K562 (cell line): ENCODE results near the gene KLC1. TPM values are rescaled to one million over a fixed set of nuclear protein-coding genes. Genes with fewer than 3 reads are reported as not detected.

ENCODE experiments used
- ATAC-seq: fragments of 200-7000 bp; cut with Tn5 transposase; 3 replicates; pipeline ENCODE4 v1.9.1; 2020; ENCODE audit warnings: moderate library complexity
- BruUV-seq: library from RNA; stranded (reverse); fragments of 400-500 nt; replicated peaks from 2 replicates; lab custom pipeline; 2021; lab: Mats Ljungman, UMichigan
- CTCF ChIA-PET: fragments of 300-600 bp; formaldehyde crosslinking; extraction: SDS; loops from one replicate; lab custom pipeline; 2021; ENCODE audit warnings: low intra/inter-chr PET ratio; lab: Yijun Ruan, JAX
- POLR2A ChIA-PET: fragments of 300-600, 350-650 bp; sonication (Branson Sonifier 250); formaldehyde crosslinking; extraction: SDS; loops from one replicate; lab custom pipeline; 2021; ENCODE audit warnings: antibody characterized with exemption, inconsistent platforms; lab: Yijun Ruan, JAX
- DNase-seq, 4 experiments: peaks; one replicate each; pipeline versions ENCODE4 v3.0.0 to v3.0.0-alpha.2; 2011 to 2018; ENCODE audit warnings: low spot score in 3 of 4, mixed read lengths in 3 of 4; ENCODE audit errors: extremely low read depth in 1 of 4
- FAIRE-seq: peaks from 2 replicates; lab custom pipeline; 2011; peaks lifted over from hg19 to GRCh38; lab: Jason Lieb, UNC
- H2AFZ ChIP-seq: 2 replicates; pipeline ENCODE4 v1.6.0; 2011; ENCODE audit warnings: low read depth, low read length, control low read depth, inconsistent platforms
- H3K27ac ChIP-seq: fragments of 200-600 bp; 3 replicates; pipeline ENCODE4 v1.8.0; 2011; ENCODE audit warnings: low read depth, mild to moderate bottlenecking, control low read depth, inconsistent platforms, low read length, moderate library complexity, mixed read lengths; ENCODE audit errors: extremely low read depth
- H3K27me3 ChIP-seq, 2 experiments: fragments of 300-600 bp in 1 of 2; 2 replicates in 1 of 2; 3 replicates in 1 of 2; pipeline versions ENCODE4 v1.6.0 to v1.8.0; 2011; ENCODE audit warnings: inconsistent platforms in 2 of 2, low read length in 2 of 2, mild to moderate bottlenecking in 1 of 2, mixed read lengths in 1 of 2, moderate library complexity in 1 of 2; ENCODE audit not compliant: control insufficient read depth in 2 of 2, insufficient read depth in 2 of 2
- H3K36me3 ChIP-seq: fragments of 300-600 bp; 3 replicates; pipeline ENCODE4 v1.8.0; 2011; ENCODE audit warnings: mild to moderate bottlenecking, low read length, inconsistent platforms; ENCODE audit not compliant: control insufficient read depth, insufficient read depth
- H3K4me1 ChIP-seq, 2 experiments: fragments of 200-600 bp in 1 of 2; replicated peaks in 1 of 2; 2 replicates in 1 of 2; 3 replicates in 1 of 2; pipeline versions ENCODE4 v1.5.1 to v1.8.0; 2011; ENCODE audit warnings: inconsistent platforms in 2 of 2, low read length in 2 of 2, mild to moderate bottlenecking in 1 of 2, mixed read lengths in 1 of 2, moderate library complexity in 1 of 2; ENCODE audit not compliant: control insufficient read depth in 2 of 2, insufficient read depth in 2 of 2
- H3K4me2 ChIP-seq: 2 replicates; pipeline ENCODE4 v1.6.1; 2011; ENCODE audit warnings: low read length, control low read depth, inconsistent platforms, mixed read lengths; ENCODE audit not compliant: insufficient read depth
- H3K4me3 ChIP-seq: fragments of 200-600 bp; sonication (generic), shearing (Covaris generic); 2 replicates; pipeline ENCODE4 v1.5.1; 2016; ENCODE audit warnings: control low read depth, inconsistent platforms
- H3K79me2 ChIP-seq: fragments of 200-600 bp; 3 replicates; pipeline ENCODE4 v1.8.0; 2011; ENCODE audit warnings: low read length, inconsistent platforms; ENCODE audit not compliant: control insufficient read depth, insufficient read depth
- H3K9ac ChIP-seq, 2 experiments: 2 replicates each; pipeline versions ENCODE4 v1.6.0 to v1.6.1; 2011; ENCODE audit warnings: low read depth in 2 of 2, low read length in 2 of 2, control low read depth in 1 of 2, inconsistent platforms in 1 of 2, mild to moderate bottlenecking in 1 of 2, mixed read lengths in 1 of 2; ENCODE audit not compliant: insufficient read depth in 1 of 2
- H3K9me1 ChIP-seq: one replicate; pipeline ENCODE4 v1.6.0; 2011; ENCODE audit warnings: inconsistent platforms, mild to moderate bottlenecking, low read length, moderate library complexity; ENCODE audit not compliant: control insufficient read depth, insufficient read depth
- H3K9me3 ChIP-seq: replicated peaks from 2 replicates; pipeline ENCODE4 v1.5.1; 2011; ENCODE audit warnings: low read depth, low read length, inconsistent platforms; ENCODE audit not compliant: control insufficient read depth, insufficient read depth
- H4K20me1 ChIP-seq: replicated peaks from 2 replicates; pipeline ENCODE4 v1.6.1; 2011; ENCODE audit warnings: low read length, inconsistent platforms, mixed read lengths; ENCODE audit not compliant: control insufficient read depth, insufficient read depth
- BCOR ChIP-seq: fragments of 450-650 bp; IDR thresholded peaks from 2 replicates; pipeline ENCODE4 v1.6.1; 2016
- GATA2 ChIP-seq: sonication (generic); formaldehyde crosslinking; IDR thresholded peaks from 2 replicates; pipeline ENCODE4 v1.4.0; 2020; ENCODE audit warnings: mild to moderate bottlenecking, missing genetic modification reagents
- GTF2A2 ChIP-seq: IDR thresholded peaks from 2 replicates; pipeline ENCODE4 v1.6.1; 2016; ENCODE audit warnings: mild to moderate bottlenecking, missing genetic modification characterization, missing compliant biosample characterization
- HDGF ChIP-seq: fragments of 450-650 bp; IDR thresholded peaks from 2 replicates; pipeline ENCODE4 v1.6.1; 2016
- HMG20A ChIP-seq: fragments of 450-650 bp; formaldehyde crosslinking; conservative IDR thresholded peaks from 2 replicates; pipeline ENCODE4 v1.4.0; 2020; ENCODE audit warnings: mild to moderate bottlenecking, mixed read lengths
- KDM2B ChIP-seq: fragments of 250-450 bp; sonication (Bioruptor Pico); IDR thresholded peaks from 2 replicates; pipeline ENCODE4 v1.8.0; 2021; ENCODE audit warnings: mild to moderate bottlenecking, moderate library complexity
- PHF21A ChIP-seq: fragments of 450-650 bp; IDR thresholded peaks from 2 replicates; pipeline ENCODE4 v1.6.1; 2017; ENCODE audit warnings: low read depth, borderline replicate concordance
- PML ChIP-seq: IDR thresholded peaks from 2 replicates; pipeline ENCODE4 v1.6.1; 2012; ENCODE audit warnings: low read length, inconsistent platforms
- POLR2AphosphoS5 ChIP-seq: IDR thresholded peaks from 2 replicates; pipeline ENCODE4 v1.6.1; 2011; ENCODE audit warnings: mild to moderate bottlenecking, low read depth, low read length, moderate library complexity; ENCODE audit not compliant: control insufficient read depth, insufficient read depth
- SMAD2 ChIP-seq: fragments of 150-350 bp; IDR thresholded peaks from 2 replicates; pipeline ENCODE4 v1.6.1; 2014; ENCODE audit warnings: low read depth, mild to moderate bottlenecking, low read length
- STAT5A ChIP-seq: IDR thresholded peaks from 2 replicates; pipeline ENCODE4 v1.6.1; 2012; ENCODE audit warnings: low read length, inconsistent platforms, borderline replicate concordance
- TARDBP ChIP-seq: fragments of 450-650 bp; IDR thresholded peaks from 2 replicates; pipeline ENCODE4 v1.6.1; 2016
- THRAP3 ChIP-seq: fragments of 450-650 bp; IDR thresholded peaks from 2 replicates; pipeline ENCODE4 v1.6.1; 2016; ENCODE audit warnings: mild to moderate bottlenecking, inconsistent platforms, borderline replicate concordance
- ZBED1 ChIP-seq: IDR thresholded peaks from 2 replicates; pipeline ENCODE4 v1.6.1; 2014
- WGBS: fragments of 100-300 bp; shearing (Covaris generic); methylation state at CpG from one replicate; pipeline ENCODE4 v1.1.6; 2016; ENCODE audit warnings: low coverage, mixed read lengths; ENCODE audit not compliant: insufficient coverage; ENCODE audit errors: missing lambda C conversion rate; 5-methylcytosine and 5-hydroxymethylcytosine counted together
- in situ Hi-C: fragments of 300-500 bp; cut with MboI; formaldehyde crosslinking; loops from 4 replicates; pipeline ENCODE4 v1.15.0; 2018; ENCODE audit warnings: inconsistent platforms, mixed read lengths
- intact Hi-C: fragments of 100-400 bp; cut with micrococcal nuclease; formaldehyde crosslinking; loops from 2 replicates; pipeline ENCODE4 v1.14.2; 2022
- polyA plus RNA-seq, 8 experiments: library from polyadenylated mRNA; depleted of rRNA in 4 of 8; stranded (reverse) in 5 of 8; unstranded in 3 of 8; fragments of >200 nt; fragmentation: Nextera tagmentation in 2 of 8; fragmentation: Illumina TruSeq in 1 of 8; extraction: Ambion mirVana in 2 of 8; extraction: Trizol in 1 of 8; gene quantifications; 2 replicates each; pipeline versions ENCODE4 v1.2.1 to v1.2.3, GENCODE V29; 2011 to 2014; ENCODE audit warnings: inconsistent platforms in 1 of 8, missing spikeins in 1 of 8
- total RNA-seq, 7 experiments: library from RNA; depleted of rRNA in 6 of 7; stranded (reverse); fragments of >200 nt in 6 of 7; fragmentation: Illumina TruSeq in 2 of 7; extraction: Trizol in 2 of 7; gene quantifications; 2 replicates each; pipeline versions ENCODE4 v1.2.1 to v1.2.3, GENCODE V29; 2011 to 2021; ENCODE audit warnings: low replicate concordance in 1 of 7
- TF ChIP-seq, protein P1 (sequence below): fragments of 250-450 bp; sonication (Bioruptor Pico); IDR thresholded peaks from 2 replicates; pipeline ENCODE4 v1.9.0; 2021; ENCODE audit warnings: mild to moderate bottlenecking
- TF ChIP-seq, protein P2 (sequence below): sonication (generic); formaldehyde crosslinking; IDR thresholded peaks from 2 replicates; pipeline ENCODE4 v1.8.0; 2022; ENCODE audit warnings: mild to moderate bottlenecking, low read depth, missing genetic modification reagents
- TF ChIP-seq, protein P3 (sequence below): fragments of 250-450 bp; sonication (Bioruptor Pico); IDR thresholded peaks from 2 replicates; pipeline ENCODE4 v1.5.0; 2021
- TF ChIP-seq, protein P4 (sequence below): sonication (generic); IDR thresholded peaks from 2 replicates; pipeline ENCODE4 v1.6.1; 2016

Gene KLC1
- total and polyA plus RNA-seq, 9 of the 15 experiments (the other 6 are each of a cell fraction or from before 2014, with no cell fraction given): 4.9 to 134 (median 54.8) TPM

DNA sequence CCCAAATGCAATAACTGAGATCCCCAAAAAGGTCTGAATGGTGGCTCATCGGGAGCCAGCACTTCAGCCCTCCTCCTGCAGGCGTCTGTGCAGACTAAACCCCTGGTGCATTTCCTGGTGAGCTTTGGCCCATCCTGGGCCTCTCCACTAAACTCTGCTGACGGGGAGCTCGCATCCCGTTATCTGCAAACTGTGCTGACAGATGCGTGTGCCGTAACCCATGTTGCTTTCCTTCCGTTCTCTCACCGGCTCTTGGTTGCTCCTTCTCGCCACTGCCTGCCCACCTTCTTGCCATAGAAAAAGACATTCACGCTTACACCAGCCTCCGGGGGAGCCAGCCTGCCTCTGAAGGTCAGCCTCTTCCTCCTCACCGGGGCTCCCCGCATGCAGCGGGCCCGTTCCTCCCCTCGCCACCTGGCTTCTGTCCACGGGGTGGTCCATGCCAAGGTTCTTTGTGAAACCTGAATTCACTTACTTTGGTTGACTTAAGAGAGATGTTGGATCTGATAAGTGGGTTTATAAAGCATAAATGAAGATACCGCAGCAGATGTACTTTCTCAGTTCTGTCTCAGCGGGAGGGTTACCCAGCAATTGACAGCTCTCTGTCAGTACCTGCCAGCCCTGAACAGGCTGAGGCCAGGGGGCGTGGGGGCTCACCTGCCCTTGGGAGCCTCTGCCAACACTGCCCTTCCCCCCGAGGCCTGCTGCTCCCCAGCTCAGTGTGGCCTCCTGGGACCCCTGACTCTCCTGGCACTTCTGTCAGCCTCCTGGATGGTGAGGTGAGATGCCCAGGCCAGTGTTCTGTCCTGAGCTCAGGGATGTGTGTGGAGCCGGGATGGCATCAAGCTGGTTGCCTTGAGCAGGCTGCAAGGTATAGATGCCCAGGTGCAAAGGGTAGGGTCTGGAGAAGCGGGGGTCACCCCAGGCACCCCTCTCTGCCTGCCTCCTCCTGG is 100.8 kb downstream of the KLC1 start (continued):
- TF ChIP-seq GATA2: peak; percentile 32; the same call in 1 of the 2 replicates
- TF ChIP-seq, protein P1, sequence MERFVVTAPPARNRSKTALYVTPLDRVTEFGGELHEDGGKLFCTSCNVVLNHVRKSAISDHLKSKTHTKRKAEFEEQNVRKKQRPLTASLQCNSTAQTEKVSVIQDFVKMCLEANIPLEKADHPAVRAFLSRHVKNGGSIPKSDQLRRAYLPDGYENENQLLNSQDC (CRISPR knock-in tag): no peak

GRCh38 chr14:103730490-103731035 is 101.6 kb downstream of the KLC1 start:
- peak; percentile 87 for ATAC-seq
- TF ChIP-seq HDGF: no peak
- TF ChIP-seq, protein P2, sequence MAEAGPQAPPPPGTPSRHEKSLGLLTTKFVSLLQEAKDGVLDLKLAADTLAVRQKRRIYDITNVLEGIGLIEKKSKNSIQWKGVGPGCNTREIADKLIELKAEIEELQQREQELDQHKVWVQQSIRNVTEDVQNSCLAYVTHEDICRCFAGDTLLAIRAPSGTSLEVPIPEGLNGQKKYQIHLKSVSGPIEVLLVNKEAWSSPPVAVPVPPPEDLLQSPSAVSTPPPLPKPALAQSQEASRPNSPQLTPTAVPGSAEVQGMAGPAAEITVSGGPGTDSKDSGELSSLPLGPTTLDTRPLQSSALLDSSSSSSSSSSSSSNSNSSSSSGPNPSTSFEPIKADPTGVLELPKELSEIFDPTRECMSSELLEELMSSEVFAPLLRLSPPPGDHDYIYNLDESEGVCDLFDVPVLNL (CRISPR knock-in tag): no peak
- TF ChIP-seq, protein P3, sequence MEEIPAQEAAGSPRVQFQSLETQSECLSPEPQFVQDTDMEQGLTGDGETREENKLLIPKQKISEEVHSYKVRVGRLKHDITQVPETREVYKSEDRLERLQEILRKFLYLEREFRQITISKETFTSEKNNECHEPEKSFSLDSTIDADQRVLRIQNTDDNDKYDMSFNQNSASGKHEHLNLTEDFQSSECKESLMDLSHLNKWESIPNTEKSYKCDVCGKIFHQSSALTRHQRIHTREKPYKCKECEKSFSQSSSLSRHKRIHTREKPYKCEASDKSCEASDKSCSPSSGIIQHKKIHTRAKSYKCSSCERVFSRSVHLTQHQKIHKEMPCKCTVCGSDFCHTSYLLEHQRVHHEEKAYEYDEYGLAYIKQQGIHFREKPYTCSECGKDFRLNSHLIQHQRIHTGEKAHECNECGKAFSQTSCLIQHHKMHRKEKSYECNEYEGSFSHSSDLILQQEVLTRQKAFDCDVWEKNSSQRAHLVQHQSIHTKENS (CRISPR knock-in tag): no peak
- TF ChIP-seq STAT5A: 0 out of 2 replicates have a peak, but pooled peaks have one; percentile 28
- TF ChIP-seq SMAD2: no peak
- no peak for TF ChIP-seq GTF2A2
- no peak for TF ChIP-seq KDM2B (CRISPR knock-in tag)
- TF ChIP-seq, protein P4, sequence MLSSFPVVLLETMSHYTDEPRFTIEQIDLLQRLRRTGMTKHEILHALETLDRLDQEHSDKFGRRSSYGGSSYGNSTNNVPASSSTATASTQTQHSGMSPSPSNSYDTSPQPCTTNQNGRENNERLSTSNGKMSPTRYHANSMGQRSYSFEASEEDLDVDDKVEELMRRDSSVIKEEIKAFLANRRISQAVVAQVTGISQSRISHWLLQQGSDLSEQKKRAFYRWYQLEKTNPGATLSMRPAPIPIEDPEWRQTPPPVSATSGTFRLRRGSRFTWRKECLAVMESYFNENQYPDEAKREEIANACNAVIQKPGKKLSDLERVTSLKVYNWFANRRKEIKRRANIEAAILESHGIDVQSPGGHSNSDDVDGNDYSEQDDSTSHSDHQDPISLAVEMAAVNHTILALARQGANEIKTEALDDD: no peak
- peak; percentile 71; the same call in 1 of the 2 replicates for TF ChIP-seq POLR2AphosphoS5
- TF ChIP-seq THRAP3: no peak
- no peak for TF ChIP-seq PHF21A
- no peak for TF ChIP-seq PML
- no peak for TF ChIP-seq TARDBP
- TF ChIP-seq HMG20A (CRISPR knock-in tag): no peak
- TF ChIP-seq BCOR: peak; percentile 35; the same call in 1 of the 2 replicates
- no peak for TF ChIP-seq ZBED1

More at GRCh38 chr14:103730490-103731035, 101.6 kb downstream of the KLC1 start:
- ChIA-PET CTCF (no interaction called here), POLR2A (interaction anchor here (0.6 kb wide), 1 partner anchor 8 kb away, joined by 3 read pairs; no protein-coding TSS in a partner anchor)
- intact Hi-C loops: no loop called here
- 20% methylated on average over 15 of the region's 15 CpGs for WGBS
- Histone ChIP-seq H3K4me3 (no peak overlapping the region), H3K4me1 (peaks cover 10 to 43% of the 10 kb centered on the region in 2 experiments; a peak in 4 of 5 replicates), H4K20me1 (no peaks in the 10 kb centered on the region), H2AFZ (no peak overlapping the region), H3K4me2 (peak overlapping the region; percentile 37), H3K9me3 (no peaks in the 10 kb centered on the region), H3K9me1 (no peaks in the 10 kb centered on the region), H3K27ac (no peak overlapping the region; the same call in 1 of the 3 replicates), H3K9ac (peak overlapping the region in 1 of 2 experiments; percentile 81; a peak in 3 of 4 replicates), H3K36me3 (peaks cover 61% of the 10 kb centered on the region; the same call in 2 of the 3 replicates), H3K79me2 (no peaks in the 10 kb centered on the region; the same call in 1 of the 3 replicates), H3K27me3 (no peaks in the 10 kb centered on the region)
- FAIRE-seq (peak; percentile 93), DNase-seq (peak; percentile 44 to 81 (median 62))
- in situ Hi-C loops: no loop called here
- BruUV-seq: no TSS peak
